Measurements from ENCODE around the gene KLHL35.
"Not testable (repeated sequence)": the region's sequence is repeated elsewhere in the genome, so short reads cannot be mapped to it uniquely, and the experiment has no call there.

DNA sequence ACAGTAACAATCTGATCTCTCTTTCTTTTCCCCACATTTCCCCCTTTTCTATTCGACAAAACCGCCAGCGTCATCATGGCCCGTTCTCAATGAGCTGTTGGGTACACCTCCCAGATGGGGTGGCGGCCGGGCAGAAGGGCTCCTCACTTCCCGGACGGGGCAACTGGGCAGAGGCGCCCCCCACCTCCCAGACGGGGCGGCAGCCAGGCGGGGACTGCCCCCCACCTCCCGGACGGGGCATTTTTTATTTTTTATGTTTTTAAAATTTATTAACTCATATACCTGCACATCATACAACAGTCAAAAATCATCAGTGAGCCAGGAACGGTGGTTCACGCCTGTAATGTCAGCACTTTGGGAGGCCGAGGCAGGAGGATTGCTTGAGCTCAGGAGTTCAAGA, 54.2 kb downstream of the KLHL35 start:
- TF ChIP-seq, protein P1, sequence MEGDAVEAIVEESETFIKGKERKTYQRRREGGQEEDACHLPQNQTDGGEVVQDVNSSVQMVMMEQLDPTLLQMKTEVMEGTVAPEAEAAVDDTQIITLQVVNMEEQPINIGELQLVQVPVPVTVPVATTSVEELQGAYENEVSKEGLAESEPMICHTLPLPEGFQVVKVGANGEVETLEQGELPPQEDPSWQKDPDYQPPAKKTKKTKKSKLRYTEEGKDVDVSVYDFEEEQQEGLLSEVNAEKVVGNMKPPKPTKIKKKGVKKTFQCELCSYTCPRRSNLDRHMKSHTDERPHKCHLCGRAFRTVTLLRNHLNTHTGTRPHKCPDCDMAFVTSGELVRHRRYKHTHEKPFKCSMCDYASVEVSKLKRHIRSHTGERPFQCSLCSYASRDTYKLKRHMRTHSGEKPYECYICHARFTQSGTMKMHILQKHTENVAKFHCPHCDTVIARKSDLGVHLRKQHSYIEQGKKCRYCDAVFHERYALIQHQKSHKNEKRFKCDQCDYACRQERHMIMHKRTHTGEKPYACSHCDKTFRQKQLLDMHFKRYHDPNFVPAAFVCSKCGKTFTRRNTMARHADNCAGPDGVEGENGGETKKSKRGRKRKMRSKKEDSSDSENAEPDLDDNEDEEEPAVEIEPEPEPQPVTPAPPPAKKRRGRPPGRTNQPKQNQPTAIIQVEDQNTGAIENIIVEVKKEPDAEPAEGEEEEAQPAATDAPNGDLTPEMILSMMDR (IDR thresholded peaks at IDR 0.05) = not testable (repeated sequence)
- not testable (repeated sequence) for TF ChIP-seq POLR2A (IDR thresholded peaks at IDR 0.05); EP300 (IDR thresholded peaks at IDR 0.05; ENCODE audit: low read depth)
